ENCODE measurements around the gene ZNRF2. TPM values are rescaled to one million over a fixed set of nuclear protein-coding genes. Genes with fewer than 3 reads are reported as not detected.
"Not testable (repeated sequence)": the region's sequence is repeated elsewhere in the genome, so short reads cannot be mapped to it uniquely, and the experiment has no call there.

ZNRF2 gene
- total RNA-seq, 6 donors from 2014 or later = 20.2 to 44.1 (median 27.1) TPM

- TF ChIP-seq CTCF (IDR thresholded peaks at IDR 0.05) (no peak), POLR2A (IDR thresholded peaks at IDR 0.05) (no peak), EP300 (IDR thresholded peaks at IDR 0.05) (no peak), POLR2AphosphoS5 (IDR thresholded peaks at IDR 0.05) (no peak)
- WGBS, 2 donors = 97 to 99% methylated on average over 10 of the region's 10 CpGs
- DNase-seq (no peak), ATAC-seq (ENCODE audit: low FRiP score in 2 of 2) (no peak)
- Histone ChIP-seq H3K4me3 (no peak overlapping the region), H3K4me1 (peaks cover 6 to 24% (median 18%) of the 10 kb centered on the region in 4 donors), H3K27ac (no peak overlapping the region), H3K27me3 (no peaks in the 10 kb centered on the region), H3K9me3 (no peaks in the 10 kb centered on the region), H3K36me3 (no peaks in the 10 kb centered on the region)
Measured at GRCh38 chr7:30256349-30256858, 28.0 kb upstream of the ZNRF2 start.

GRCh38 chr7:30260246-30260768, 24.1 kb upstream of the ZNRF2 start:
- no peak for DNase-seq
- Histone ChIP-seq H3K9me3 (no peaks in the 10 kb centered on the region), H3K27me3 (no peaks in the 10 kb centered on the region), H3K4me1 (no peaks in the 10 kb centered on the region), H3K36me3 (no peaks in the 10 kb centered on the region), H3K4me3 (no peak overlapping the region), H3K27ac (no peak overlapping the region)
- TF ChIP-seq CTCF (IDR thresholded peaks at IDR 0.05) (no peak), POLR2A (IDR thresholded peaks at IDR 0.05) (no peak), EP300 (IDR thresholded peaks at IDR 0.05) (no peak), POLR2AphosphoS5 (IDR thresholded peaks at IDR 0.05) (no peak)
- ATAC-seq (ENCODE audit: low FRiP score in 2 of 2) = no peak
- WGBS, 2 donors = 94% methylated on average over 1 of the region's 1 CpG; no CpG with 5 or more reads in 1 of the 2 donors

- ATAC-seq (ENCODE audit: low FRiP score in 2 of 2) (no peak), DNase-seq (no peak)
- no peak for TF ChIP-seq CTCF (IDR thresholded peaks at IDR 0.05)
- no peak for TF ChIP-seq POLR2AphosphoS5 (IDR thresholded peaks at IDR 0.05)
- no peak for TF ChIP-seq EP300 (IDR thresholded peaks at IDR 0.05)
- TF ChIP-seq POLR2A (IDR thresholded peaks at IDR 0.05) = no peak
- Histone ChIP-seq H3K27me3 (no peaks in the 10 kb centered on the region), H3K36me3 (no peaks in the 10 kb centered on the region), H3K4me1 (no peaks in the 10 kb centered on the region), H3K9me3 (no peaks in the 10 kb centered on the region), H3K27ac (no peak overlapping the region), H3K4me3 (no peak overlapping the region)
- WGBS, 2 donors = 60 to 74% methylated on average over 4 of the region's 4 CpGs
Measured at GRCh38 chr7:30263090-30263710, 21.2 kb upstream of the ZNRF2 start.

GRCh38 chr7:30264052-30264451, 20.3 kb upstream of the ZNRF2 start:
- H3K27me3 ChIP-seq = no peaks in the 10 kb centered on the region
- peaks cover 0 to under 1% (median 0%) of the 10 kb centered on the region in 4 donors for H3K4me1 ChIP-seq
- ATAC-seq (ENCODE audit: low FRiP score in 2 of 2) (no peak), DNase-seq (no peak)
- TF ChIP-seq POLR2A (IDR thresholded peaks at IDR 0.05) (no peak), EP300 (IDR thresholded peaks at IDR 0.05) (no peak), POLR2AphosphoS5 (IDR thresholded peaks at IDR 0.05) (no peak), CTCF (IDR thresholded peaks at IDR 0.05) (no peak)
- H3K36me3 ChIP-seq = no peaks in the 10 kb centered on the region
- H3K27ac ChIP-seq = no peak overlapping the region
- no peak overlapping the region for H3K4me3 ChIP-seq
- WGBS, 2 donors = 86 to 89% methylated on average over 4 of the region's 4 CpGs
- no peaks in the 10 kb centered on the region for H3K9me3 ChIP-seq

GRCh38 chr7:30265189-30265588, 19.2 kb upstream of the ZNRF2 start:
- not testable (repeated sequence) for H3K4me1 ChIP-seq; H3K4me3 ChIP-seq; H3K36me3 ChIP-seq; H3K9me3 ChIP-seq; H3K27me3 ChIP-seq; DNase-seq; H3K27ac ChIP-seq; ATAC-seq (ENCODE audit: low FRiP score in 2 of 2)
- 93 to 97% methylated on average over 4 of the region's 4 CpGs for WGBS, 2 donors
